Neuronal stem cell (in vitro differentiated cells): ENCODE data around the gene TMCC2.
A peak's percentile ranks its signal among the peaks of the same experiment; 100 is the strongest.

Experiments
- DNase-seq: peaks from one replicate; pipeline ENCODE4 v3.0.0-alpha.2; 2013; ENCODE audit warnings: low spot score
- H2AFZ ChIP-seq: one replicate; pipeline ENCODE4 v1.6.1; 2013; ENCODE audit warnings: mild to moderate bottlenecking, low read length, inconsistent platforms
- H2AK5ac ChIP-seq: 2 replicates; pipeline ENCODE4 v1.6.1; 2013; ENCODE audit warnings: low read depth, mild to moderate bottlenecking, inconsistent platforms, low read length, moderate library complexity, mixed read lengths
- H2BK120ac ChIP-seq: 2 replicates; pipeline ENCODE4 v1.6.1; 2013; ENCODE audit warnings: low read depth, mild to moderate bottlenecking, inconsistent platforms, low read length, moderate library complexity, mixed read lengths
- H2BK12ac ChIP-seq: one replicate; pipeline ENCODE4 v1.6.1; 2013; ENCODE audit warnings: low read length, inconsistent platforms
- H2BK15ac ChIP-seq: 2 replicates; pipeline ENCODE4 v1.6.1; 2013; ENCODE audit warnings: mild to moderate bottlenecking, low read length, inconsistent platforms, mixed read lengths
- H2BK5ac ChIP-seq: one replicate; pipeline ENCODE4 v1.6.1; 2013; ENCODE audit warnings: inconsistent platforms, mild to moderate bottlenecking, low read length, moderate library complexity
- H3K14ac ChIP-seq: one replicate; pipeline ENCODE4 v1.6.1; 2013; ENCODE audit warnings: low read length, inconsistent platforms
- H3K18ac ChIP-seq: 2 replicates; pipeline ENCODE4 v1.6.1; 2013; ENCODE audit warnings: low read length, inconsistent platforms
- H3K23ac ChIP-seq: 2 replicates; pipeline ENCODE4 v1.6.1; 2013; ENCODE audit warnings: low read depth, mild to moderate bottlenecking, mixed read lengths, low read length, inconsistent platforms; ENCODE audit not compliant: poor library complexity
- H3K27ac ChIP-seq: replicated peaks from 3 replicates; pipeline ENCODE4 v1.5.1; 2013; ENCODE audit warnings: low read length, inconsistent platforms
- H3K27me3 ChIP-seq, 3 experiments: 2 replicates each; pipeline ENCODE4 v1.6.1; 2013; ENCODE audit warnings: low read length in 3 of 3, mild to moderate bottlenecking in 2 of 3, inconsistent platforms in 1 of 3, low read depth in 1 of 3, mixed read lengths in 1 of 3, moderate library complexity in 1 of 3; ENCODE audit not compliant: control insufficient read depth in 3 of 3, insufficient read depth in 3 of 3
- H3K36me3 ChIP-seq, 2 donors: replicated peaks in 1 of 2; 2 replicates each; pipeline ENCODE4 v1.6.1; 2013; ENCODE audit warnings: low read length in 2 of 2; ENCODE audit not compliant: control insufficient read depth in 2 of 2, insufficient read depth in 2 of 2
- H3K4ac ChIP-seq: 2 replicates; pipeline ENCODE4 v1.6.1; 2013; ENCODE audit warnings: inconsistent platforms, mild to moderate bottlenecking, low read length, moderate library complexity
- H3K4me1 ChIP-seq, 2 donors: 1 replicate in 1 of 2; 2 replicates in 1 of 2; pipeline ENCODE4 v1.6.1; 2013; ENCODE audit warnings: low read length in 2 of 2, low read depth in 1 of 2; ENCODE audit not compliant: control insufficient read depth in 2 of 2, insufficient read depth in 1 of 2
- H3K4me2 ChIP-seq: one replicate; pipeline ENCODE4 v1.6.1; 2013; ENCODE audit warnings: mild to moderate bottlenecking, low read length, inconsistent platforms; ENCODE audit not compliant: insufficient read depth, poor library complexity, severe bottlenecking
- H3K4me3 ChIP-seq, 2 donors: 2 replicates each; pipeline ENCODE4 v1.5.1; 2013; ENCODE audit warnings: low read length in 2 of 2, mild to moderate bottlenecking in 2 of 2, inconsistent platforms in 1 of 2, moderate library complexity in 1 of 2
- H3K79me1 ChIP-seq: one replicate; pipeline ENCODE4 v1.6.1; 2013; ENCODE audit warnings: low read depth, mild to moderate bottlenecking, inconsistent platforms, low read length, moderate library complexity
- H3K9ac ChIP-seq: one replicate; pipeline ENCODE4 v1.6.1; 2013; ENCODE audit warnings: mild to moderate bottlenecking, low read depth, low read length, inconsistent platforms; ENCODE audit not compliant: poor library complexity
- H3K9me3 ChIP-seq, 2 donors: replicated peaks in 1 of 2; 2 replicates each; pipeline versions ENCODE3 to v1.6.1; 2013; ENCODE audit warnings: low read length in 2 of 2, mild to moderate bottlenecking in 2 of 2, inconsistent platforms in 1 of 2, low read depth in 1 of 2, mixed read lengths in 1 of 2, moderate library complexity in 1 of 2; ENCODE audit not compliant: control insufficient read depth in 2 of 2, insufficient read depth in 1 of 2
- H4K8ac ChIP-seq: one replicate; pipeline ENCODE4 v1.6.1; 2013; ENCODE audit warnings: low read depth, mild to moderate bottlenecking, inconsistent platforms, low read length, moderate library complexity
- H4K91ac ChIP-seq: one replicate; pipeline ENCODE4 v1.6.1; 2013; ENCODE audit warnings: low read length, low read depth, mild to moderate bottlenecking, inconsistent platforms; ENCODE audit not compliant: poor library complexity
- WGBS, 2 donors: extraction: QIAGEN DNeasy Blood & Tissue Kit; methylation state at CpG; one replicate each; pipeline ENCODE4 v1.1.7; 2013; ENCODE audit warnings: missing lambda C conversion rate in 2 of 2, mixed read lengths in 1 of 2; ENCODE audit not compliant: insufficient read length in 2 of 2, insufficient replicate concordance in 1 of 2; ENCODE audit errors: extremely low coverage in 2 of 2; 5-methylcytosine and 5-hydroxymethylcytosine counted together

TMCC2 gene

DNA sequence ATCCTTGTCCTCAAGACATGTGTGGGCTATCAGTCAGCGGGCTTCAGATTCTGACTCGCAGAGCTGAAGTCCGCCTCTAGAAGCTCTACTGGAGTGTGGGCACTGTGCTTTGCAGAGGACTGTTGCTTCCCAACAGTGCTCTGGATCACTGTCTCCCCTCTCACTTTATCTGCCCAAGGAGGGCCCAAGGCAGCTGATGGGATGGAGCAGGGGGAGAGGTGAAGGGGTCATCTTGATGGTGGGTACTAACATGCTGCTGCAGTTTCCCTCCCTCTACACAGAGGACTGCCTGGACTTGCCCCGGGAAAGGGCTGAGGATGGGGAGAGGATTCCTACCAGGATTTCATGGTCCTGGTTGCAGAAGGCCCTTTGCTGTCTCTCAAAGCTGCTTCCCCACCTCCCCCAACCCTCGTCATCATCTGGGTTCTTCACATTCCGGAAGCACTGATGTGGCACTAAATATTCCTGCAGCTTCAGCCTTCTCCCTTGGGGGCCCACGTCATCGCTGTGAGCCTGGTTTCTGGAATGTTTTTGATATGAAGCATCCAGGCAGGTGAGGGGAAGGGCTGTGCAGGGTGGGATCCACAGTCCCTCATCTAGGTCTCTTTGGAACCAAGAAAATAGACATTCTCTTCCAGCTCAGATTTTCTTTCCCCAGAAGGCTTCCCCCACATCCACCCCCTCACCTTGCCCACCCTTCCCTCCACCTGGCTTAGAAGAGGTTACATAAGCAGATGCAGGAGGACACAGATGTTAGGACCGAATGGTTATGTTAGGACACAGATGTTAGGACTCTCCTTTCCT is 70.6 kb downstream of the TMCC2 start:
- Histone ChIP-seq H3K27me3 (no peaks in the 10 kb centered on the region), H3K18ac (peak overlapping the region; percentile 89), H3K9ac (no peak overlapping the region), H2BK12ac (peak overlapping the region; percentile 87), H3K4me2 (peak overlapping the region; percentile 35), H2AFZ (peak overlapping the region; percentile 9), H2AK5ac (peak overlapping the region; percentile 91), H3K4me3 (no peak overlapping the region), H2BK15ac (peak overlapping the region; percentile 34), H4K91ac (peak overlapping the region; percentile 96), H3K27ac (peak overlapping the region; percentile 93), H2BK120ac (peak overlapping the region; percentile 84), H4K8ac (no peak overlapping the region), H3K9me3 (no peaks in the 10 kb centered on the region), H3K4me1 (peaks cover 54 to 60% of the 10 kb centered on the region in 2 donors), H3K14ac (peak overlapping the region; percentile 9), H3K79me1 (no peaks in the 10 kb centered on the region), H3K36me3 (peaks cover 9 to 30% of the 10 kb centered on the region in 2 donors), H3K23ac (no peak overlapping the region), H3K4ac (peak overlapping the region; percentile 69), H2BK5ac (peak overlapping the region; percentile 95)
- DNase-seq = no peak
- no CpG with 5 or more reads among the region's 9 CpGs for WGBS, 2 donors

DNA sequence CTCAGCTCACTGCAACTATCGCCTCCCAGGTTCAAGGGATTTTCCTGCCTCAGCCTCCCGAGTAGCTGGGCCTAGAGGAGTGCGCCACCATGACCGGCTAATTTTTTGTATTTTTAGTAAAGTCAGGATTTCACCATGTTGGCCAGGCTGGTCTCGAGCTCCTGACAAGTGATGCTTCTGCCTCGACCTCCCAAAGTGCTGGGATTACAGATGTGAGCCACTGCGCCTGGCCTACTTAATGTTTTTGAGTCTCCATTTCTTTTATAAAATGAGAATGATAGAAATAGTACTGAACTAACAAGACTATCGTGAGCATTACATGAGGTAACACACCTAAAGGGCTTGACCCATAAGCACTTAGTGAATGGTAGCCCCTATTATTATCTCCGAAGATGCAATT is 72.4 kb downstream of the TMCC2 start:
- peaks cover 49 to 55% of the 10 kb centered on the region in 2 donors for H3K4me1 ChIP-seq

DNA sequence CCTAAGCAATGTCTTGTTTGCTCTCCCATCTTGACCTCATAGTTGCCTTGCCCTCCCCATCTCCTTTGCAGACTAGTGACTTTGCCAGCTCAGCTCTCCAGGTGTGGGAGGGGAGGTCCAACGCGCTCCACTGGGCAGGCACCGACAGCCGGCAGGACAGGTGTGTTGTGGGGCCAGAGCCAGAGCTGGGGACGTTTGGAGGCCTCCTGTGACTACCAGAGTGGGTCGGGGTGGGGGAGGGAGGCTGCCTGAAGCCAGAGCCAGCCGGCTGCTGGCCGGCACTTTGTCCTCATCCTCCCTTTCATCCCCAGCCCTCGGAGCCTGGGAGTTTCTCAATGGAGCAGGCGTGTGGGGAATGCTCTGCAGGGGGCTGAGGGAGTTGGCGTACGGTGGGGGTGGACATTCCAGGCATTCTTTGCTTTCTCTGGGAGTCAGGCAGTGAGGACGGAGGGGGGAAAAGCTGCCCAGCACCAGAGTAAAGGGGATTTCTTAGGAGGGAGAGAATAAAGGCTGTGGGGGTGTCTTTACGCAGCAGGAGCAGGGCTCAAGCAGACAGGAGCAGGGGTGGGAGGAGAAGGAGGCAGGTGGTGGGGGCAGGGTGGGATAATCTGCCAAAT is 73.6 kb downstream of the TMCC2 start:
- Histone ChIP-seq H2AFZ (no peak overlapping the region), H3K18ac (peak overlapping the region; percentile 99), H2BK15ac (no peak overlapping the region), H2BK5ac (no peak overlapping the region), H3K4me3 (no peak overlapping the region), H4K91ac (peak overlapping the region; percentile 98), H4K8ac (peak overlapping the region; percentile 96), H3K27me3 (no peaks in the 10 kb centered on the region), H3K36me3 (peaks cover 34 to 59% of the 10 kb centered on the region in 2 donors), H2AK5ac (no peak overlapping the region), H3K9ac (peak overlapping the region; percentile 75), H3K14ac (no peak overlapping the region), H3K79me1 (no peaks in the 10 kb centered on the region), H2BK120ac (no peak overlapping the region), H3K9me3 (no peaks in the 10 kb centered on the region), H3K23ac (peak overlapping the region; percentile 22), H3K4ac (peak overlapping the region; percentile 72), H3K4me1 (peaks cover 42 to 48% of the 10 kb centered on the region in 2 donors), H2BK12ac (peak overlapping the region; percentile 91), H3K4me2 (peak overlapping the region; percentile 60), H3K27ac (peak overlapping the region; percentile 99)
- WGBS, 2 donors = no CpG with 5 or more reads among the region's 14 CpGs
- peak; percentile 99 for DNase-seq

More for the DNA sequence above, 72.4 kb downstream of the TMCC2 start:
- Histone ChIP-seq H3K14ac (no peak overlapping the region), H3K27ac (peak overlapping the region; percentile 99), H2BK12ac (peak overlapping the region; percentile 10), H3K4me3 (no peak overlapping the region), H3K4me2 (peak overlapping the region; percentile 21), H3K79me1 (no peaks in the 10 kb centered on the region), H4K91ac (no peak overlapping the region), H2BK120ac (no peak overlapping the region), H3K18ac (peak overlapping the region; percentile 84), H3K27me3 (no peaks in the 10 kb centered on the region), H3K9ac (no peak overlapping the region), H2AFZ (no peak overlapping the region), H3K4ac (no peak overlapping the region), H2BK5ac (no peak overlapping the region), H3K36me3 (peaks cover 26 to 47% of the 10 kb centered on the region in 2 donors), H3K9me3 (no peaks in the 10 kb centered on the region), H4K8ac (no peak overlapping the region), H2AK5ac (no peak overlapping the region), H3K23ac (no peak overlapping the region), H2BK15ac (no peak overlapping the region)
- no peak for DNase-seq
- WGBS, 2 donors = no CpG with 5 or more reads among the region's 9 CpGs
